ENCODE results near the gene KLK8. TPM values are rescaled to one million over a fixed set of nuclear protein-coding genes. Genes with fewer than 3 reads are reported as not detected.

The KLK8 gene
- total and polyA plus RNA-seq, 2 donors (not counting 1 experiment from before 2014, with no cell fraction given): not detected

- POLR2A ChIA-PET: no interaction called here
- no peak for ATAC-seq (ENCODE audit: low read depth)
- WGBS (ENCODE audit: insufficient coverage): 88% methylated on average over 3 of the region's 7 CpGs
Measured at GRCh38 chr19:51031220-51031879, 29.9 kb upstream of the KLK8 start.

More at GRCh38 chr19:51031220-51031879, 29.9 kb upstream of the KLK8 start:
- H3K4me1 Mint-ChIP-seq: no peaks in the 10 kb centered on the region
- H3K27me3 ChIP-seq (replicated peaks in 1 of 4; ENCODE audit: control extremely low read depth in 1 of 4, control insufficient read depth in 3 of 4, insufficient read depth in 4 of 4, low read length in 3 of 4): peaks cover 0 to 4% (median 0%) of the 10 kb centered on the region in 4 experiments
- no peak overlapping the region for H3K4me2 ChIP-seq (replicated peaks; ENCODE audit: low read depth, low read length, poor library complexity, severe bottlenecking)
- CTCF ChIA-PET: no interaction called here
- H2AFZ ChIP-seq (ENCODE audit: insufficient read depth, low read depth, low read length, poor library complexity, severe bottlenecking): no peak overlapping the region
- H3K27ac ChIP-seq (ENCODE audit: low read length in 2 of 2): no peak overlapping the region
- H4K20me1 ChIP-seq (ENCODE audit: control insufficient read depth, insufficient read depth, low read length, poor library complexity, severe bottlenecking): no peaks in the 10 kb centered on the region
- no peaks in the 10 kb centered on the region for H3K79me2 ChIP-seq (ENCODE audit: control insufficient read depth, insufficient read depth, low read length)
- H3K9me3 ChIP-seq (ENCODE audit: control extremely low read depth in 1 of 3, control insufficient read depth in 2 of 3, insufficient read depth in 1 of 3, low read length in 2 of 3): peaks cover 0 to 9% (median 0%) of the 10 kb centered on the region in 3 donors
- no peak for TF ChIP-seq EZH2 (IDR thresholded peaks at IDR 0.05; ENCODE audit: borderline replicate concordance, insufficient read depth, low read depth, low read length, poor library complexity, severe bottlenecking)
- TF ChIP-seq CTCF (IDR thresholded peaks at IDR 0.05): no peak
- H3K4me3 ChIP-seq (ENCODE audit: control extremely low read depth in 1 of 5, extremely low read depth in 1 of 5, insufficient read depth in 1 of 5, low read depth in 2 of 5, low read length in 4 of 5): no peak overlapping the region
- H3K36me3 ChIP-seq (replicated peaks in 1 of 2; ENCODE audit: control extremely low read depth in 1 of 2, control insufficient read depth in 1 of 2, extremely low read depth in 1 of 2, insufficient read depth in 2 of 2, low read length in 1 of 2): no peaks in the 10 kb centered on the region
- peaks cover 3% of the 10 kb centered on the region for H3K9me3 Mint-ChIP-seq (ENCODE audit: insufficient read depth)
- intact Hi-C loops (cut with micrococcal nuclease): no loop called here
- DNase-seq: no peak
- H3K27me3 Mint-ChIP-seq: peaks cover 37% of the 10 kb centered on the region
- no peak overlapping the region for H3K4me3 Mint-ChIP-seq
- no peaks in the 10 kb centered on the region for H3K4me1 ChIP-seq (ENCODE audit: control insufficient read depth in 2 of 2, insufficient read depth in 2 of 2, low read length in 2 of 2)
- no peak overlapping the region for H3K27ac Mint-ChIP-seq
- H3K9ac ChIP-seq (ENCODE audit: low read length): no peak overlapping the region
